Panc1 (cell line): ENCODE results near the gene PPP1R27.

Experiments used
- CTCF ChIP-seq: fragments of 450-650 bp; IDR thresholded peaks from 2 replicates; pipeline ENCODE4 v1.5.1; 2017; ENCODE audit warnings: mild to moderate bottlenecking
- POLR2AphosphoS5 ChIP-seq: IDR thresholded peaks from 2 replicates; pipeline ENCODE4 v1.6.1; 2012; ENCODE audit warnings: mild to moderate bottlenecking, low read depth, low read length, moderate library complexity
- REST ChIP-seq, 2 experiments: IDR thresholded peaks; 2 replicates each; pipeline ENCODE4 v1.6.1; 2011 to 2012; ENCODE audit warnings: low read depth in 2 of 2, control low read depth in 1 of 2, low read length in 1 of 2, mild to moderate bottlenecking in 1 of 2, moderate library complexity in 1 of 2; ENCODE audit not compliant: insufficient read depth in 1 of 2
- SIN3A ChIP-seq: IDR thresholded peaks from 2 replicates; pipeline ENCODE4 v1.6.1; 2012; ENCODE audit warnings: low read depth, mild to moderate bottlenecking, low read length, moderate library complexity, borderline replicate concordance; ENCODE audit not compliant: insufficient read depth
- TCF7L2 ChIP-seq: IDR thresholded peaks from 2 replicates; pipeline ENCODE4 v1.6.1; 2011; ENCODE audit warnings: mild to moderate bottlenecking, low read depth, low read length, inconsistent platforms

GRCh38 chr17:81854974-81855774 lies 20.3 kb upstream of the PPP1R27 start:
- TF ChIP-seq SIN3A (no peak), CTCF (no peak), POLR2AphosphoS5 (peak; percentile 32; the same call in 1 of the 2 replicates), TCF7L2 (no peak), REST (IDR thresholded peaks at IDR 0.05; ENCODE audit: insufficient read depth in 1 of 2, low read depth in 2 of 2, low read length in 1 of 2) (no peak)
